CD14-positive monocyte (primary cell): ENCODE data around the gene FXYD4. TPM values are rescaled to one million over a fixed set of nuclear protein-coding genes. Genes with fewer than 3 reads are reported as not detected.

Source experiments
- DNase-seq, 3 donors: peaks; one replicate each; pipeline ENCODE4 v3.0.0-alpha.2; 2011 to 2022
- H2AFZ ChIP-seq: 2 replicates; pipeline ENCODE4 v1.6.0; 2012; ENCODE audit warnings: mild to moderate bottlenecking, low read depth, low read length, inconsistent platforms; ENCODE audit not compliant: insufficient read depth, poor library complexity, severe bottlenecking
- H3K27ac ChIP-seq, 2 donors: 1 replicate in 1 of 2; 2 replicates in 1 of 2; pipeline ENCODE4 v1.5.1; 2012 to 2013; ENCODE audit warnings: low read length in 2 of 2, control low read depth in 1 of 2, inconsistent platforms in 1 of 2, low read depth in 1 of 2, mild to moderate bottlenecking in 1 of 2
- H3K27me3 ChIP-seq, 2 donors: one replicate each; pipeline versions ENCODE4 v1.6.0 to v1.6.1; 2011 to 2013; ENCODE audit warnings: low read length in 2 of 2; ENCODE audit not compliant: control insufficient read depth in 2 of 2, insufficient read depth in 2 of 2
- H3K36me3 ChIP-seq, 2 donors: replicated peaks in 1 of 2; 1 replicate in 1 of 2; 2 replicates in 1 of 2; pipeline versions ENCODE4 v1.5.1 to v1.6.1; 2012 to 2013; ENCODE audit warnings: low read length in 2 of 2, control low read depth in 1 of 2, inconsistent platforms in 1 of 2, mild to moderate bottlenecking in 1 of 2; ENCODE audit not compliant: insufficient read depth in 2 of 2, control insufficient read depth in 1 of 2
- H3K4me1 ChIP-seq, 2 donors: 1 replicate in 1 of 2; 2 replicates in 1 of 2; pipeline versions ENCODE4 v1.5.1 to v1.6.1; 2012 to 2013; ENCODE audit warnings: low read length in 2 of 2, control low read depth in 1 of 2, inconsistent platforms in 1 of 2, mild to moderate bottlenecking in 1 of 2, moderate library complexity in 1 of 2; ENCODE audit not compliant: insufficient read depth in 2 of 2, control insufficient read depth in 1 of 2
- H3K4me2 ChIP-seq: replicated peaks from 2 replicates; pipeline ENCODE3; 2012; ENCODE audit warnings: low read length, moderate library complexity, mild to moderate bottlenecking; ENCODE audit not compliant: poor library complexity, severe bottlenecking; ENCODE audit errors: extremely low read depth
- H3K4me3 ChIP-seq, 3 experiments: fragments of 200-600 bp in 1 of 3; sonication (generic) in 1 of 3; replicated peaks in 1 of 3; 1 replicate in 2 of 3; 2 replicates in 1 of 3; pipeline ENCODE4 v1.5.1; 2011 to 2013; ENCODE audit warnings: low read length in 3 of 3, mild to moderate bottlenecking in 3 of 3, control low read depth in 2 of 3, low read depth in 2 of 3, inconsistent platforms in 1 of 3, moderate library complexity in 1 of 3
- H3K79me2 ChIP-seq: 2 replicates; pipeline ENCODE4 v1.6.0; 2012; ENCODE audit warnings: mild to moderate bottlenecking, control low read depth, inconsistent platforms, low read length, moderate library complexity; ENCODE audit not compliant: insufficient read depth
- H3K9ac ChIP-seq: 2 replicates; pipeline ENCODE4 v1.6.0; 2017; ENCODE audit warnings: low read length, mild to moderate bottlenecking; ENCODE audit not compliant: insufficient read depth, poor library complexity, severe bottlenecking
- H3K9me3 ChIP-seq, 2 donors: replicated peaks in 1 of 2; 1 replicate in 1 of 2; 2 replicates in 1 of 2; pipeline versions ENCODE4 v1.5.1 to v1.6.1; 2012 to 2013; ENCODE audit warnings: low read length in 2 of 2, control low read depth in 1 of 2; ENCODE audit not compliant: control insufficient read depth in 1 of 2, insufficient read depth in 1 of 2
- H4K20me1 ChIP-seq: 2 replicates; pipeline ENCODE4 v1.6.0; 2012; ENCODE audit warnings: mild to moderate bottlenecking, low read length, control low read depth, moderate library complexity; ENCODE audit not compliant: insufficient read depth
- H3K27ac Mint-ChIP-seq, 7 donors: one replicate each; pipeline ENCODE4 v1.8.0; 2020; ENCODE audit warnings: mild to moderate bottlenecking in 7 of 7, mixed read lengths in 7 of 7, moderate library complexity in 6 of 7, inconsistent platforms in 2 of 7
- H3K27me3 Mint-ChIP-seq, 3 donors: one replicate each; pipeline ENCODE4 v1.8.0; 2021 to 2022; ENCODE audit warnings: low read depth in 3 of 3, mild to moderate bottlenecking in 3 of 3, mixed read lengths in 3 of 3, moderate library complexity in 3 of 3, inconsistent platforms in 1 of 3
- H3K36me3 Mint-ChIP-seq, 2 donors: one replicate each; pipeline ENCODE4 v1.8.0; 2020; ENCODE audit warnings: mixed read lengths in 2 of 2, inconsistent platforms in 1 of 2, mild to moderate bottlenecking in 1 of 2
- H3K4me1 Mint-ChIP-seq: one replicate; pipeline ENCODE4 v1.8.0; 2020; ENCODE audit warnings: mild to moderate bottlenecking, mixed read lengths
- H3K4me3 Mint-ChIP-seq, 2 donors: one replicate each; pipeline ENCODE4 v1.8.0; 2020; ENCODE audit warnings: mild to moderate bottlenecking in 2 of 2, mixed read lengths in 2 of 2, moderate library complexity in 1 of 2
- H3K9me3 Mint-ChIP-seq, 7 donors: one replicate each; pipeline ENCODE4 v1.8.0; 2020 to 2022; ENCODE audit warnings: mixed read lengths in 7 of 7, mild to moderate bottlenecking in 6 of 7, moderate library complexity in 6 of 7, inconsistent platforms in 2 of 7
- WGBS: methylation state at CpG from one replicate; pipeline ENCODE4 v1.1.5; 2013; ENCODE audit warnings: missing lambda C conversion rate; ENCODE audit not compliant: insufficient coverage; 5-methylcytosine and 5-hydroxymethylcytosine counted together
- intact Hi-C, 2 donors: fragments of 100-400 bp; cut with micrococcal nuclease; formaldehyde crosslinking; loops; one replicate each; pipeline versions ENCODE4 v1.15.0 to v1.15.1; 2023
- polyA plus RNA-seq, 3 donors: library from polyadenylated mRNA; depleted of rRNA in 1 of 3; unstranded in 2 of 3; stranded (reverse) in 1 of 3; fragments of 300-500 nt in 2 of 3; fragments of >200 nt in 1 of 3; fragmentation: Illumina TruSeq in 2 of 3; gene quantifications; 1 replicate in 2 of 3; 2 replicates in 1 of 3; pipeline ENCODE4 v1.2.3, GENCODE V29; 2012 to 2021
- TF ChIP-seq, protein P1 (sequence below): fragments of 200-600 bp; IDR thresholded peaks from one replicate; pipeline ENCODE4 v1.8.0; 2022; ENCODE audit warnings: antibody characterized with exemption, mild to moderate bottlenecking

The FXYD4 gene
- polyA plus RNA-seq, 3 donors: 0.16 TPM; not detected in 2

DNA sequence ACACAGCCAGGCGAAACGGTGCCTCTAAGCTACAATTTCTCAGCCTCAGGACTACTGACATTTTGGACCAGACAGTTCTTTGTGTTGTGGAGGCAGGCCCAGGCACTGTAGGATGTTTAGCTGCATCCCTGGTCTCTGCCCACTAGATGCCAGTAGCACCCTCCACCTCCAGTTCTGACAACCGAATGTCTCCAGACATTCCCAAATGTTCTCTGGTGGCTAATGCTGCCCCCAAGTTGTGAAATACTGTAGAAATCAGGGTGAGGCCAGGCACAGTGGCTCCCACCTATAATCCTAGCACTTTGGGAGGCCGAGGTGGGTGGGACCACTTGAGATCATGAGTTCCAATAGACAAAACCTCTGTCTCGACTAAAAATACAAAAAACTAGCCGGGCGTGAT is 19.3 kb downstream of the FXYD4 start:
- 90% methylated on average over 4 of the region's 7 CpGs for WGBS
- H3K9ac ChIP-seq: no peak overlapping the region
- no peak overlapping the region for H3K4me3 Mint-ChIP-seq
- peak in 2 of 3 donors; percentile 31 to 46 for DNase-seq
- H3K36me3 ChIP-seq: peaks cover 82 to 98% of the 10 kb centered on the region in 2 donors
- H3K27ac ChIP-seq: peak overlapping the region in 1 of 2 donors; percentile 54
- no peaks in the 10 kb centered on the region for H3K9me3 ChIP-seq
- H3K36me3 Mint-ChIP-seq: peaks cover 89 to 95% of the 10 kb centered on the region in 2 donors
- H3K4me2 ChIP-seq: no peak overlapping the region
- peaks cover 0 to 2% (median 0%) of the 10 kb centered on the region in 7 donors for H3K9me3 Mint-ChIP-seq
- TF ChIP-seq, protein P1, sequence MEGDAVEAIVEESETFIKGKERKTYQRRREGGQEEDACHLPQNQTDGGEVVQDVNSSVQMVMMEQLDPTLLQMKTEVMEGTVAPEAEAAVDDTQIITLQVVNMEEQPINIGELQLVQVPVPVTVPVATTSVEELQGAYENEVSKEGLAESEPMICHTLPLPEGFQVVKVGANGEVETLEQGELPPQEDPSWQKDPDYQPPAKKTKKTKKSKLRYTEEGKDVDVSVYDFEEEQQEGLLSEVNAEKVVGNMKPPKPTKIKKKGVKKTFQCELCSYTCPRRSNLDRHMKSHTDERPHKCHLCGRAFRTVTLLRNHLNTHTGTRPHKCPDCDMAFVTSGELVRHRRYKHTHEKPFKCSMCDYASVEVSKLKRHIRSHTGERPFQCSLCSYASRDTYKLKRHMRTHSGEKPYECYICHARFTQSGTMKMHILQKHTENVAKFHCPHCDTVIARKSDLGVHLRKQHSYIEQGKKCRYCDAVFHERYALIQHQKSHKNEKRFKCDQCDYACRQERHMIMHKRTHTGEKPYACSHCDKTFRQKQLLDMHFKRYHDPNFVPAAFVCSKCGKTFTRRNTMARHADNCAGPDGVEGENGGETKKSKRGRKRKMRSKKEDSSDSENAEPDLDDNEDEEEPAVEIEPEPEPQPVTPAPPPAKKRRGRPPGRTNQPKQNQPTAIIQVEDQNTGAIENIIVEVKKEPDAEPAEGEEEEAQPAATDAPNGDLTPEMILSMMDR: peak; percentile 60
- intact Hi-C loops: no loop called here
- H3K79me2 ChIP-seq: peaks cover 90% of the 10 kb centered on the region
- H3K4me1 Mint-ChIP-seq: peaks cover 25% of the 10 kb centered on the region
- H3K27me3 Mint-ChIP-seq: peaks cover 0 to 3% (median 0%) of the 10 kb centered on the region in 3 donors
- H2AFZ ChIP-seq: no peak overlapping the region
- peaks cover 22 to 24% of the 10 kb centered on the region in 2 donors for H3K4me1 ChIP-seq
- H3K4me3 ChIP-seq: no peak overlapping the region
- H3K27me3 ChIP-seq: no peaks in the 10 kb centered on the region
- peaks cover 100% of the 10 kb centered on the region for H4K20me1 ChIP-seq
- H3K27ac Mint-ChIP-seq: peak overlapping the region; percentile 31 to 96 (median 54)

DNA sequence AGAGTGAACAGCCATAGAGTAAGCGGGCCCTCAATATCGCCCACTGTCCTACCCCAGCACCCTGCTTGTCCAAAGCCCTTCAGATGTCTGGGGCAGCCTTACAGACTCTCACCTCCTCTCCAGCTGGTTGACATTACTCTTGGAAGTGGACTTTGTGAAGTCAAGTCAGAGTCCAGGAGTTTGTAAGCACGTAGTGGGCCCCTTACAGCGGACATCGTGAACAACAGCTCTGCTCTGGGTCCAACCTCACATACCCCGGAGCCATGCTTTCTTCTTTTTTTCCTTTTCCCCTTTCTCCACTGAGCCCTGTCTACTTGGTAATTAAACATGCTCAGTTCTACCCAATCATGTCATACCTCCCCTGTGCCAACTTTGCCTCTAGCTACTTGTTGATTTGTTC is 20.1 kb downstream of the FXYD4 start:
- Histone ChIP-seq H3K9ac (no peak overlapping the region), H4K20me1 (peaks cover 100% of the 10 kb centered on the region), H3K4me3 (no peak overlapping the region), H3K4me2 (no peak overlapping the region), H3K79me2 (peaks cover 97% of the 10 kb centered on the region), H3K27ac (peak overlapping the region in 1 of 2 donors; percentile 57), H3K4me1 (peaks cover 29 to 31% of the 10 kb centered on the region in 2 donors), H2AFZ (no peak overlapping the region), H3K9me3 (no peaks in the 10 kb centered on the region), H3K36me3 (peaks cover 76 to 91% of the 10 kb centered on the region in 2 donors), H3K27me3 (no peaks in the 10 kb centered on the region)
- no peak for DNase-seq
- TF ChIP-seq, protein P1: no peak
- H3K4me3 Mint-ChIP-seq: no peak overlapping the region
- peaks cover 82 to 94% of the 10 kb centered on the region in 2 donors for H3K36me3 Mint-ChIP-seq
- 98% methylated on average over 4 of the region's 6 CpGs for WGBS
- H3K9me3 Mint-ChIP-seq: peaks cover 0 to 2% (median 0%) of the 10 kb centered on the region in 7 donors
- H3K27ac Mint-ChIP-seq: peak overlapping the region; percentile 42 to 96 (median 80)
- peaks cover 0 to 3% (median 0%) of the 10 kb centered on the region in 3 donors for H3K27me3 Mint-ChIP-seq
- peaks cover 33% of the 10 kb centered on the region for H3K4me1 Mint-ChIP-seq
- intact Hi-C loops: no loop called here
